ENCODE results near the gene POU2AF1. TPM values are rescaled to one million over a fixed set of nuclear protein-coding genes. Genes with fewer than 3 reads are reported as not detected.

Gene POU2AF1
- total RNA-seq, 1 donor from 2014 or later: 81.0 TPM

- peaks cover 73% of the 10 kb centered on the region for H3K4me1 Mint-ChIP-seq (ENCODE audit: low read depth)
- H3K9me3 Mint-ChIP-seq: peaks cover 6% of the 10 kb centered on the region
- H3K27ac Mint-ChIP-seq: peak overlapping the region; percentile 94
- no peak for DNase-seq (ENCODE audit: low spot score)
- no peaks in the 10 kb centered on the region for H3K27me3 Mint-ChIP-seq (ENCODE audit: insufficient read depth)
- H3K36me3 Mint-ChIP-seq (ENCODE audit: low read depth): peaks cover 5% of the 10 kb centered on the region
- intact Hi-C loops (cut with micrococcal nuclease): loop anchor here (2.0 to 10.0 kb wide), 2 partner anchors 16 to 962 kb away; no protein-coding TSS in a partner anchor
- peak overlapping the region; percentile 48 for H3K4me3 Mint-ChIP-seq
Observed at GRCh38 chr11:111417011-111417765, 38.1 kb upstream of the POU2AF1 start.

GRCh38 chr11:111416231-111416960 lies 37.3 kb upstream of the POU2AF1 start:
- Mint-ChIP-seq H3K27me3 (ENCODE audit: insufficient read depth) (no peaks in the 10 kb centered on the region), H3K4me3 (peak overlapping the region; percentile 39), H3K36me3 (ENCODE audit: low read depth) (peaks cover 5% of the 10 kb centered on the region), H3K4me1 (ENCODE audit: low read depth) (peaks cover 78% of the 10 kb centered on the region), H3K27ac (peak overlapping the region; percentile 94), H3K9me3 (peaks cover 7% of the 10 kb centered on the region)
- intact Hi-C loops (cut with micrococcal nuclease): loop anchor here (2.0 to 10.0 kb wide), 2 partner anchors 16 to 962 kb away; no protein-coding TSS in a partner anchor
- no peak for DNase-seq (ENCODE audit: low spot score)

DNA sequence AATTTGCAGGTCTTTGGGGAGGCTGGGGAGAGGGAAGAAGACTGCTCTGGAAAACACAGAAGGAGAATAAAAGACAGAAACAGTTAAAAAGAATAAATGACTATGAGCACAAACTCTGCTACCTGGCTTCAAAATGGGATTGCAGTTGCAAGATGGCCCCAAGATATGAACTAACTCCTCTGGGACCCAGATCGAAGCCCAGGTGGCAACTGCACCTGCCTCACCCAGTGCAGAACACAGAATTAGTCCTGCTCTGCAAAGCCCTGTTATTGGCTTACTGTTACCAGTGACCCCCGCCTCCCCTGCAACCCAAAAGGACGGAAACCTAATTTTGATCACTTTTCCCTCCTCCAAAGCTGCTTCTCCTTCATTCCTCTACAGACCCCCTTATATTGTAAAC lies 35.9 kb upstream of the POU2AF1 start:
- Mint-ChIP-seq H3K9me3 (peaks cover 14% of the 10 kb centered on the region), H3K4me1 (ENCODE audit: low read depth) (peaks cover 88% of the 10 kb centered on the region), H3K27ac (peak overlapping the region; percentile 76), H3K4me3 (peak overlapping the region; percentile 19), H3K36me3 (ENCODE audit: low read depth) (peaks cover 8% of the 10 kb centered on the region), H3K27me3 (ENCODE audit: insufficient read depth) (no peaks in the 10 kb centered on the region)
- no peak for DNase-seq (ENCODE audit: low spot score)
- intact Hi-C loops (cut with micrococcal nuclease): loop anchor here (1.0 to 10.0 kb wide), 2 partner anchors 36 to 960 kb away; partner anchors contain the start of gene POU2AF1

- H3K4me1 Mint-ChIP-seq (ENCODE audit: low read depth): peaks cover 92% of the 10 kb centered on the region
- DNase-seq (ENCODE audit: low spot score): no peak
- intact Hi-C loops (cut with micrococcal nuclease): loop anchor here (1.0 to 10.0 kb wide), 2 partner anchors 35 to 960 kb away; partner anchors contain the start of gene POU2AF1
Observed at GRCh38 chr11:111414267-111414931, 35.3 kb upstream of the POU2AF1 start.

DNA sequence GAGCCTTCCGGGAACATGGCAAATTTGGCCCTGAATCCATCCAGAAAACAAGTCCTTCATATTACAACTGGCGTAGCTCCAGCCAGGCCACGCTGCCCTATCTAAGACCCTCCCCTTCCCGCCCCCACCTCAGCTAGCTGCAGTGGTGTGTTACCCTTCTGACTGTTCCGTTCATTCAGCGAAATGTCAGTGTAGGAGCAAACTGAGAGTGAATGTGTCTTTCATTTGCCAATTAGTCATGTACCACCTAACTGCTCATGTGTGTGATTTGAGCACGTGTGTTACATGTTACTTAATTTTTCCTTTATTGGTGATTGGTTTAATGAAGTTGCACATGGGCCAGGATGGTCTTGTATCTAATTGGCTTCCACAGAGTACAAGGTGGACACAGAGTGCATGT lies 34.8 kb upstream of the POU2AF1 start:
- Mint-ChIP-seq H3K27me3 (ENCODE audit: insufficient read depth) (no peaks in the 10 kb centered on the region), H3K4me1 (ENCODE audit: low read depth) (peaks cover 92% of the 10 kb centered on the region), H3K27ac (peak overlapping the region; percentile 76), H3K9me3 (peaks cover 14% of the 10 kb centered on the region), H3K36me3 (ENCODE audit: low read depth) (peaks cover 8% of the 10 kb centered on the region), H3K4me3 (peak overlapping the region; percentile 25)
- DNase-seq (ENCODE audit: low spot score): no peak
- intact Hi-C loops (cut with micrococcal nuclease): loop anchor here (1.0 to 10.0 kb wide), 2 partner anchors 35 to 959 kb away; partner anchors contain the start of gene POU2AF1

More at GRCh38 chr11:111414267-111414931, 35.3 kb upstream of the POU2AF1 start:
- peak overlapping the region; percentile 25 for H3K4me3 Mint-ChIP-seq
- H3K27ac Mint-ChIP-seq: peak overlapping the region; percentile 76
- peaks cover 14% of the 10 kb centered on the region for H3K9me3 Mint-ChIP-seq
- no peaks in the 10 kb centered on the region for H3K27me3 Mint-ChIP-seq (ENCODE audit: insufficient read depth)
- peaks cover 8% of the 10 kb centered on the region for H3K36me3 Mint-ChIP-seq (ENCODE audit: low read depth)

- peaks cover 8% of the 10 kb centered on the region for H3K36me3 Mint-ChIP-seq (ENCODE audit: low read depth)
- DNase-seq (ENCODE audit: low spot score): no peak
- no peaks in the 10 kb centered on the region for H3K27me3 Mint-ChIP-seq (ENCODE audit: insufficient read depth)
- peaks cover 81% of the 10 kb centered on the region for H3K4me1 Mint-ChIP-seq (ENCODE audit: low read depth)
- peak overlapping the region; percentile 85 for H3K27ac Mint-ChIP-seq
- peak overlapping the region; percentile 10 for H3K4me3 Mint-ChIP-seq
- intact Hi-C loops (cut with micrococcal nuclease): loop anchor here (10.0 kb wide), 1 partner anchor 957 kb away; no protein-coding TSS in a partner anchor
- peaks cover 14% of the 10 kb centered on the region for H3K9me3 Mint-ChIP-seq
Observed at GRCh38 chr11:111412293-111412692, 33.2 kb upstream of the POU2AF1 start.

- H3K4me3 Mint-ChIP-seq: no peak overlapping the region
- H3K9me3 Mint-ChIP-seq: peaks cover 14% of the 10 kb centered on the region
- H3K36me3 Mint-ChIP-seq (ENCODE audit: low read depth): peaks cover 8% of the 10 kb centered on the region
- intact Hi-C loops (cut with micrococcal nuclease): loop anchor here (10.0 kb wide), 1 partner anchor 957 kb away; no protein-coding TSS in a partner anchor
- no peaks in the 10 kb centered on the region for H3K27me3 Mint-ChIP-seq (ENCODE audit: insufficient read depth)
- H3K4me1 Mint-ChIP-seq (ENCODE audit: low read depth): peaks cover 73% of the 10 kb centered on the region
- no peak for DNase-seq (ENCODE audit: low spot score)
- H3K27ac Mint-ChIP-seq: no peak overlapping the region
Observed at GRCh38 chr11:111411456-111411855, 32.4 kb upstream of the POU2AF1 start.

GRCh38 chr11:111410951-111411350 lies 31.9 kb upstream of the POU2AF1 start:
- intact Hi-C loops (cut with micrococcal nuclease): loop anchor here (10.0 kb wide), 1 partner anchor 956 kb away; no protein-coding TSS in a partner anchor
- H3K27ac Mint-ChIP-seq: no peak overlapping the region
- H3K36me3 Mint-ChIP-seq (ENCODE audit: low read depth): peaks cover 8% of the 10 kb centered on the region
- H3K9me3 Mint-ChIP-seq: peaks cover 14% of the 10 kb centered on the region
- no peak overlapping the region for H3K4me3 Mint-ChIP-seq
- peaks cover 68% of the 10 kb centered on the region for H3K4me1 Mint-ChIP-seq (ENCODE audit: low read depth)
- no peak for DNase-seq (ENCODE audit: low spot score)
- H3K27me3 Mint-ChIP-seq (ENCODE audit: insufficient read depth): no peaks in the 10 kb centered on the region

DNA sequence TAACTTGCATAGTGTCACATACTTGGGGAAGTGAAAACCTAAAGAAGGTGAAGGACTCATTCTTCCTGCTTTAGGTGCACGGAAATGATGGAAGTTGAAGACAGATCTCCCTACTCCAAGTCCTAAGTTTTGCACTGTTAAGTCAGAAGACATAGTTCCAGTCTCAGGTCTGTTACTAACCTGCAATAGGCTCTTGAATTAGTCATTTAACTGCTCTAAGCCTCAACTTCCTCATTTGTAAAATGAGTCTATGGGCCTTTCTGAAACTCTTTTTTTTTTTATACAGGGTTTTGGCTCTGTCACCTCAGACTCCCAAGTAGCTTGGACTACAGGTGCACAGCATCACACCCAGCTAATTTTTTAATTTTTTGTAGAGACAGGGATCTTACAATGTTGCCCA lies 30.8 kb upstream of the POU2AF1 start:
- Mint-ChIP-seq H3K4me3 (no peak overlapping the region), H3K9me3 (peaks cover 14% of the 10 kb centered on the region), H3K36me3 (ENCODE audit: low read depth) (peaks cover 8% of the 10 kb centered on the region), H3K27ac (no peak overlapping the region), H3K27me3 (ENCODE audit: insufficient read depth) (no peaks in the 10 kb centered on the region), H3K4me1 (ENCODE audit: low read depth) (peaks cover 58% of the 10 kb centered on the region)
- DNase-seq (ENCODE audit: low spot score): no peak
- intact Hi-C loops (cut with micrococcal nuclease): loop anchor here (10.0 kb wide), 1 partner anchor 955 kb away; no protein-coding TSS in a partner anchor

GRCh38 chr11:111408789-111409727 lies 30.0 kb upstream of the POU2AF1 start:
- DNase-seq (ENCODE audit: low spot score): no peak
- no peaks in the 10 kb centered on the region for H3K27me3 Mint-ChIP-seq (ENCODE audit: insufficient read depth)
- H3K9me3 Mint-ChIP-seq: peaks cover 22% of the 10 kb centered on the region
- intact Hi-C loops (cut with micrococcal nuclease): no loop called here
- H3K4me3 Mint-ChIP-seq: no peak overlapping the region
- H3K4me1 Mint-ChIP-seq (ENCODE audit: low read depth): peaks cover 49% of the 10 kb centered on the region
- H3K27ac Mint-ChIP-seq: no peak overlapping the region
- H3K36me3 Mint-ChIP-seq (ENCODE audit: low read depth): peaks cover 8% of the 10 kb centered on the region

GRCh38 chr11:111407652-111408051 lies 28.6 kb upstream of the POU2AF1 start:
- Mint-ChIP-seq H3K36me3 (ENCODE audit: low read depth) (peaks cover 6% of the 10 kb centered on the region), H3K4me1 (ENCODE audit: low read depth) (peaks cover 35% of the 10 kb centered on the region), H3K27me3 (ENCODE audit: insufficient read depth) (no peaks in the 10 kb centered on the region), H3K9me3 (peaks cover 31% of the 10 kb centered on the region), H3K4me3 (no peak overlapping the region), H3K27ac (no peak overlapping the region)
- no peak for DNase-seq (ENCODE audit: low spot score)
- intact Hi-C loops (cut with micrococcal nuclease): no loop called here
